ENCODE measurements around the gene AATK. TPM values are rescaled to one million over a fixed set of nuclear protein-coding genes. Genes with fewer than 3 reads are reported as not detected.

AATK gene
- total and polyA plus RNA-seq, 2 experiments from 2014 or later, result 1.1 to 5.0 TPM

GRCh38 chr17:81082177-81083073 lies 83.6 kb downstream of the AATK start (continued):
- TF ChIP-seq, protein P1, sequence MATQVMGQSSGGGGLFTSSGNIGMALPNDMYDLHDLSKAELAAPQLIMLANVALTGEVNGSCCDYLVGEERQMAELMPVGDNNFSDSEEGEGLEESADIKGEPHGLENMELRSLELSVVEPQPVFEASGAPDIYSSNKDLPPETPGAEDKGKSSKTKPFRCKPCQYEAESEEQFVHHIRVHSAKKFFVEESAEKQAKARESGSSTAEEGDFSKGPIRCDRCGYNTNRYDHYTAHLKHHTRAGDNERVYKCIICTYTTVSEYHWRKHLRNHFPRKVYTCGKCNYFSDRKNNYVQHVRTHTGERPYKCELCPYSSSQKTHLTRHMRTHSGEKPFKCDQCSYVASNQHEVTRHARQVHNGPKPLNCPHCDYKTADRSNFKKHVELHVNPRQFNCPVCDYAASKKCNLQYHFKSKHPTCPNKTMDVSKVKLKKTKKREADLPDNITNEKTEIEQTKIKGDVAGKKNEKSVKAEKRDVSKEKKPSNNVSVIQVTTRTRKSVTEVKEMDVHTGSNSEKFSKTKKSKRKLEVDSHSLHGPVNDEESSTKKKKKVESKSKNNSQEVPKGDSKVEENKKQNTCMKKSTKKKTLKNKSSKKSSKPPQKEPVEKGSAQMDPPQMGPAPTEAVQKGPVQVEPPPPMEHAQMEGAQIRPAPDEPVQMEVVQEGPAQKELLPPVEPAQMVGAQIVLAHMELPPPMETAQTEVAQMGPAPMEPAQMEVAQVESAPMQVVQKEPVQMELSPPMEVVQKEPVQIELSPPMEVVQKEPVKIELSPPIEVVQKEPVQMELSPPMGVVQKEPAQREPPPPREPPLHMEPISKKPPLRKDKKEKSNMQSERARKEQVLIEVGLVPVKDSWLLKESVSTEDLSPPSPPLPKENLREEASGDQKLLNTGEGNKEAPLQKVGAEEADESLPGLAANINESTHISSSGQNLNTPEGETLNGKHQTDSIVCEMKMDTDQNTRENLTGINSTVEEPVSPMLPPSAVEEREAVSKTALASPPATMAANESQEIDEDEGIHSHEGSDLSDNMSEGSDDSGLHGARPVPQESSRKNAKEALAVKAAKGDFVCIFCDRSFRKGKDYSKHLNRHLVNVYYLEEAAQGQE (IDR thresholded peaks at IDR 0.05; ENCODE audit: unreplicated experiment), result no peak
- TF ChIP-seq ZNF331 (CRISPR knock-in tag; IDR thresholded peaks at IDR 0.05; ENCODE audit: low read depth), result no peak
- TF ChIP-seq EZH2phosphoT487 (IDR thresholded peaks at IDR 0.05; ENCODE audit: unreplicated experiment), result no peak
- no peak for TF ChIP-seq ZNF114 (CRISPR knock-in tag; IDR thresholded peaks at IDR 0.05)

DNA sequence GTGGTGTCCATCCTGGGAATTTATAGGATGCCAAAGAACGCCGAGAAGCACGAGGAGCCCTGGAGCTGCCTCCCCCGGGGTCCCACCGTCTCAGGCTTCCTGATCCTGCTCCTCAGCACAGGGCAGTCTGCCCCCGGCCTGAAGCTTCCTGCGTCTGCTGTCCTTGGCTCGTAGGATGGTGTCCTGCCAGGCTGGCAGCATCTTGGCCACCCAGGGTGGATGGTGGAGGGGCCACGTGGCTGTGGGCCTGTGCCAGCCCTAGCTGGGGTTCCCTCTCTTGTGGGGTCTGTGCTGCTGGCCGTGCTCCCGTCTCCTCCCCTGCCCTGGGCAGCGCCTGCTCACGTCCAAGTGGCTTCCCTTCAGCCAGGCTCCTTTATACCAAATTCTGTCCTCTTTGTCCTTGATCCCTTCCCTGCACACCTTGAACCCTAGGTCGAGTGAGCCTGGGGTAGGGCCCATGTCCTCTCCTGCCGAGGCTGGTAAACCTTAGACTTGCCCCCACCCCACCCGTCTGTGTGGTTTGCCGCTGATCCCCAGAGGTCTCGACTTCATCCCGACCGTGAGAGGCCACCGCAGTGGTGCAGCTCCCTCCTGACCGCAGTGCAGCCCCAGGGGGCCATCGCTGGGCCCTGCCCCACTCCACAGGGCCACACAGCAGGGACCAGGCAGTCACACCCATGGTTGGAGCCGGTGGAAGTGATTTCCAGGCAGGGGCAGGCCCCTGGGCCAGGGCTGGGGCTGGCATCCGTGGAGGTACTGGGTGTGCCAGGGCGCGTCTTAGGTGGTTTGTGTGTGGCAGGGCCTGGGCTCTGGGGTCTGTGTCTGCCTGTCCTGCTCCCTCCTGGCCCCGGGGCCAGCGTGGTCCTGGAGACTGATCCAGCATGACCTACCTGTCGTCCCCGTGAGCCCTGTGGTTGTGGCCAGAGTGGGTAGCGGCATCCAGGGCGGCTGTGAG lies 84.5 kb downstream of the AATK start:
- Mint-ChIP-seq H3K4me3 (no peak overlapping the region), H3K36me3 (ENCODE audit: low read depth) (no peaks in the 10 kb centered on the region), H3K9me3 (no peaks in the 10 kb centered on the region), H3K4me1 (peaks cover 5% of the 10 kb centered on the region; the same call in 2 of the 3 replicates), H3K27me3 (ENCODE audit: insufficient read depth, low read depth, poor library complexity) (peaks cover 11% of the 10 kb centered on the region), H3K27ac (no peak overlapping the region)
- H3K27ac ChIP-seq (ENCODE audit: low read depth), result no peak overlapping the region
- ATAC-seq (no peak), DNase-seq (ENCODE audit: low spot score) (no peak)
- H3F3A ChIP-seq (replicated peaks; ENCODE audit: low read depth), result no peaks in the 10 kb centered on the region
- H3K79me2 ChIP-seq (replicated peaks; ENCODE audit: insufficient read depth), result no peaks in the 10 kb centered on the region
- no peak overlapping the region for H2AFZ ChIP-seq
- no peaks in the 10 kb centered on the region for H3K27me3 ChIP-seq (ENCODE audit: insufficient read depth)
- H3K4me2 ChIP-seq, result no peak overlapping the region
- H3K36me3 ChIP-seq (ENCODE audit: insufficient read depth), result no peaks in the 10 kb centered on the region
- H3K4me1 ChIP-seq (ENCODE audit: insufficient read depth), result no peaks in the 10 kb centered on the region
- H3K4me3 ChIP-seq, result no peak overlapping the region
- H3K9me2 ChIP-seq (ENCODE audit: insufficient read depth), result no peaks in the 10 kb centered on the region
- no peaks in the 10 kb centered on the region for H4K20me1 ChIP-seq (replicated peaks; ENCODE audit: insufficient read depth)
- TF ChIP-seq STAT1 (IDR thresholded peaks at IDR 0.05; ENCODE audit: unreplicated experiment) (no peak), JUNB (IDR thresholded peaks at IDR 0.05; ENCODE audit: unreplicated experiment) (no peak), EZH2phosphoT487 (IDR thresholded peaks at IDR 0.05; ENCODE audit: unreplicated experiment) (no peak), POLR2AphosphoS5 (IDR thresholded peaks at IDR 0.05; ENCODE audit: low read depth) (no peak), ZNF462 (CRISPR knock-in tag; IDR thresholded peaks at IDR 0.05) (no peak), CREB1 (CRISPR knock-in tag; IDR thresholded peaks at IDR 0.05; ENCODE audit: low read depth) (no peak)
- TF ChIP-seq, protein P2, sequence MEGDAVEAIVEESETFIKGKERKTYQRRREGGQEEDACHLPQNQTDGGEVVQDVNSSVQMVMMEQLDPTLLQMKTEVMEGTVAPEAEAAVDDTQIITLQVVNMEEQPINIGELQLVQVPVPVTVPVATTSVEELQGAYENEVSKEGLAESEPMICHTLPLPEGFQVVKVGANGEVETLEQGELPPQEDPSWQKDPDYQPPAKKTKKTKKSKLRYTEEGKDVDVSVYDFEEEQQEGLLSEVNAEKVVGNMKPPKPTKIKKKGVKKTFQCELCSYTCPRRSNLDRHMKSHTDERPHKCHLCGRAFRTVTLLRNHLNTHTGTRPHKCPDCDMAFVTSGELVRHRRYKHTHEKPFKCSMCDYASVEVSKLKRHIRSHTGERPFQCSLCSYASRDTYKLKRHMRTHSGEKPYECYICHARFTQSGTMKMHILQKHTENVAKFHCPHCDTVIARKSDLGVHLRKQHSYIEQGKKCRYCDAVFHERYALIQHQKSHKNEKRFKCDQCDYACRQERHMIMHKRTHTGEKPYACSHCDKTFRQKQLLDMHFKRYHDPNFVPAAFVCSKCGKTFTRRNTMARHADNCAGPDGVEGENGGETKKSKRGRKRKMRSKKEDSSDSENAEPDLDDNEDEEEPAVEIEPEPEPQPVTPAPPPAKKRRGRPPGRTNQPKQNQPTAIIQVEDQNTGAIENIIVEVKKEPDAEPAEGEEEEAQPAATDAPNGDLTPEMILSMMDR (conservative IDR thresholded peaks at IDR 0.05; ENCODE audit: low read depth in 2 of 2), result no peak

All from GM23338 (cell line).